ENCODE results near the gene LAS1L.
"Not testable (repeated sequence)": the region's sequence is repeated elsewhere in the genome, so short reads cannot be mapped to it uniquely, and the experiment has no call there.

LAS1L gene

DNA sequence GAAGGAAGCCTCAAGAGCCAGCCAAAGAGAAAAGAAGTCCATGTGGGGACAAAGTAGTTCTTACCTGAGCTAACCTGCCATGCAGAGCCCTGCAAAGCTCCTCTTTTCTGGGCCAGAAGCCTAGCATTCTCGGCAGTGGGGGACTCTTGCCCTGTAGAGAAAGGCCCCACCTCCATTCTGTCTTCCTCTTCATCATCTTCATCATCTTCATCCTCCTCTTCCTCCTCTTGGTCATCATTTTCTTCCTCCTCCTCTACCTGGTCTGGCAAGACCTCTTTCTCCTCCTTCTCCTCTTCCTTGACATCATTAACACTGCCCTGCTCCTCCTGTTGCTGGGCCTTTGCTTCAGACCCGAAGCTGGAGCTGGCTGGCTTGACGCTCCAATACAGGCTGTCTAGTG lies 16.7 kb downstream of the LAS1L start:
- no peak for DNase-seq (ENCODE audit: low spot score)

DNA sequence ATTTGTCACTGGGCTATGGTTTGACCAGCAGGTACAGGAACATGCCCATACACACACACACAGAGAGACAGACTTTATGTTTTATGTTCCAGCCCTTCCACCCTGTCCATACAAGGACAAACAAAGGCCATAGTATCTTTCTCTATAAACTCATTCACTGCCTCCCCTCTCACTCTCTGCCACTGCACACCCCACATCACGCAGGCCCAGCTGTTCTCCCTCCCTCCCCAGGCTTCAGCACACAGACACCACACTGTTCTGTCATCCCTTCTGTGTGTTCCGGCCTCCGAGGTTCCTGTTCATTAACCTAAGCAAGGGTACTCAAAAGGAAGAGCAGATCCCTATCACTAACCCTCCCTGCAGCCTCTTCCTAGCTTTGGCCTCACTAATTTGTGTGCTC lies 17.8 kb downstream of the LAS1L start:
- no peak for DNase-seq (ENCODE audit: low spot score)

DNA sequence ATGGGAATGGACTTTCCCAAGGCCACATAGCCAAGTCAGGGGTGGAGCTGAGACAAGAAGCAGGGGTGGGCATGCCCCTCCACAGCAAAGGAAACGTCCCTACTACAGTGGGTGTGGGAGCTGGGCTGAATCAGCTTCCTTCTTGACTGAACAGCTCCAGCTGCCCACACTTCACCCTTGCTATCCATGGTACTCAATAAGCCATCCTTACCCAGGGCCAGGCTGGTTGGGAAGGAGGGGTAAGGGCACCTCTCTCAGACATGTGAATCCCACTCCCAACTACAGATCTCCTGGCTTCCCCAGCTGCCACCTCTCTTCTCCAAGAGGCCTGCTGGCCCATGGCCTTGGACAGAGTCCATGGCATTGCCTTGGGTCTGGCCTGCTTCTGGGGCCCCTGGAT lies 21.0 kb downstream of the LAS1L start:
- DNase-seq (ENCODE audit: low spot score), result no peak

DNA sequence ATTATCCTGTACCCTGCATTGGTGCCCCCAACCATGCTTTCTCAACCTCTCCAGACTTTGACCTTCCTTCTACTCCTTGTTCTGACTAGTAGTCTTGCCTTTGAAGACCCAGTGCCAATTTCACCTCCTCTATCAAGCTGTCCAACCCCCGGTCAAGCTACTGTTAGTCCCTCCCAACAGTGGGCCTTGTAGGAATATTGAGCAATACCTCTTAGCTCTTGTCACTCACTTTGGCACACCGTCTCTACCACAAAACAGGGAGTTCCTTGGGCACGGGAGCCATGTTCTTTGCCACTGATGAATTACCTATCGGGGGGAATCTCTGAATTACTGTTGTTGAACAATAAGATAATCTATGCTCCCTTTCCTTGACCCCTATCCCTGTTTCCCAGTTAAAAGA lies 25.2 kb downstream of the LAS1L start:
- DNase-seq (ENCODE audit: low spot score), result no peak

DNA sequence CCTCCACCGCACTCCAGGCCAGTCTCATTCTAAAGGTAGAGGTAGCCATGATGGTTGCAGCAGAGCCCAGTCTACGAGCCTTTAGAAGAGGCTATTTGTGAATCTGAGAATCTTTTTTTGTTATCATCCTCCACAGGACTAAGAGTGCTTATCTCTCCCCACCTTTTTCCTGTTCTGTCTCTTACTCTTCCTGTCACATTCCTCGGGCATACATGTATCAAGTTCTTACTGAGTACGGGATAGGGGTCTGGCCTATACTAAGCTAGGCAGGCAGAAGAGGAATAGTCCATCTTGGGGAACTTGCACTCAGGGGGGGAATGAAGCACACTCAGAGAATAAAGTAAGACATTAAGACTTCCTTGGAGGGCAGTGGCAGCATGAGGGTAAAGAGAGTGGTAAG lies 25.7 kb downstream of the LAS1L start:
- DNase-seq (ENCODE audit: low spot score), result no peak

DNA sequence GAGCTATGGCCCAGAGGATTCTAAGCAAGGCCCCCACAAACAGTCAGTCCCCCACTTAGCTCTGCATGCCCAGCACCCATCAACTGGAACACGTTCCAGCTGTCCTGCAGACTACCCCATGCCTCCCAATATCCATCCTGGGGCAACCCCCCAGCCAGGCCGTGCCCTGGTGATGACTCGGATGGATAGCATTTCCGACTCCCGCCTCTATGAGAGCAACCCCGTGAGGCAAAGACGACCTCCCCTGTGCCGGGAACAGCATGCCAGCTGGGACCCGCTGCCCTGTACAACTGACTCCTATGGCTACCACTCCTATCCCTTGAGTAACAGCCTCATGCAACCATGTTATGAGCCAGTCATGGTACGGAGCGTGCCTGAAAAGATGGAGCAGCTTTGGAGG lies 32.0 kb downstream of the LAS1L start:
- DNase-seq (ENCODE audit: low spot score), result no peak

DNA sequence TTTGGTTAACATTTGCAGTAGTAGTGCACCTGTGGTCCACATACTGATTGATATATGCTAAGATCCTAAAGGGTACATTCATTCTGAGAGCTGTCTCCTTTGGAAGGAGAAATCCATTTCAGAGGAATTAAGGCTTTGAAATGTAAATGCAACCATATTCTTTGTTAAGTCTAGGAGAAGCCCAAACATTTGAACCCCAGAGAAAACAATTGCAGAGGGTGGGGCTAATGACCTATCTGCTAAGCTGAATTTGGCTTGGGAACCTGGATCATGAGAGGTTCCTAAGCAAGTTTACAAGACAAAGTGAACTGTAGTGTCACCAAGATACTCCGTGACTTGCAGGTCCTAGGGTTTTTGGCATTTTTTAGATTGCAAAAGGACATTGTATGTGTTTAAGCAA lies 41.2 kb downstream of the LAS1L start:
- DNase-seq (ENCODE audit: low spot score), result no peak

DNA sequence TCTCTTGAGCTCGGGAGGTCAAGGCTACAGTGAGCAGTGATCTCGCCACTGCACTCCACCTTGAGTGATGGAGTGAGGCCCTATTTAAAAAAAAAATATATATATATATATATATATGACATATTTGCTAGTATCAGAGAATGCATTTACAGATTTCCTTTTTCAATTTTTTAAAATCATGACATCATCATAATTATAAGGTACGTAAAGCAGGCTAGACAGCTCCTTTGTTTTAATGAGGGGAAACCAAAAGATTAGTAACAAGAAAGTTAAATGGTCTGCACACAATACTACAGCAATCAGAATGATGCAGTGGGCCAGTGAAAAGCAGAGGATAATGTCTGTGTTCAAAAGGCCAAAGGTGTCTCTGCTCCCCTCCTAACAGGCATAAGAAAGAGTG lies 43.0 kb downstream of the LAS1L start:
- DNase-seq (ENCODE audit: low spot score), result no peak

DNA sequence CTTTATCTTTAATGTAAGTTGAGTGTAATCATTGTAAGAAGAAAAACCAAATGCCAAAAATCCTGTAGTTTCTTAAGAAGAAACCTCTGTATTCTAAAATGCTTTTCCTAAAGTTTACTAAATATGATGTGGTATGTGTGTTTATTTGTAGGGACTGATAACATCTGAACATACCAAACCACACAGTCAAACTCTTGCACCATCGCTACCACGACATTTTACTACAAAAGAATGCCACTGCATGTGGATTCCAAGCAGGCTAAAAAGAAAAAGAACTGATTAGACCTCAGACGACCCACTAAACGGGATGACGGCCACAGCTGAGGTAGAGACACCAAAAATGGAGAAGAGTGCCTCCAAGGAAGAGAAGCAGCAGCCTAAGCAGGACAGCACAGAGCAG lies 46.1 kb downstream of the LAS1L start:
- no peak for DNase-seq (ENCODE audit: low spot score)

DNA sequence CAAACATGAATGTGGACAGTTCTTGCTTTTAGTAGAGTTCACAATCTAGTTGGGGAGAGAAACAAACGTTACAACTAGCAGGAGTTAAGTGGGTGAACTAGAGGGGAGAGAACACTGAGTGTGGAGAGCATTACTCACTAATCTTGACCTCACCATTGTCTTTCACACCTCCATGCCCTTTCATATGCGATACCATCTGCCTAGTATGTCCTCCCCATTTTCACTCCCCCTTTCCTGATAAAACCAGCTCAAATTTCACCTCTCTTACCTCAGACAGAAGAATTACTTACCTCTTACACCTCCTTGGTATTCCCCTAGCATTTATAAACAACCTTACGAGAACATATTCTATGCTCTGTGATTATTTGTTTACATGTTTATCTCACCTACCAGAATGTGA lies 53.6 kb downstream of the LAS1L start:
- DNase-seq (ENCODE audit: low spot score), result no peak

DNA sequence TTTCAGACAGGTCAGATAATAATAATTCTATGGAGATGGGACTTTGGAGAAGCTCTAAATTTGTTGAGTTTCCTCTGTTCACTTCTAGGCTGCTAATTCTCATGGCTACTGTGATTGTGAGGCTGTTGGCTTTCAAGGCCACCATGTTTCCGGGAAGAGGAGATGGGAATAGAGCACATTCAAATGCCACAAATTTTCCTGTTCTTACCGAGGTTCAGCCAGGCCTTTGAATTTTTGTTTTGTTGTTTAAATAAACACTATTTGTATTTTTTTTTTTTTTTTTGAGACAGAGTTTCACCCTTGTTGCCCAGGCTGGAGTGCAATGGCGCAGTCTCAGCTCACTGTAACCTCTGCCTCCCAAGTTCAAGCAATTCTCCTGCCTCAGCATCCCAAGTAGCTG lies 55.5 kb downstream of the LAS1L start:
- not testable (repeated sequence) for DNase-seq (ENCODE audit: low spot score)

DNA sequence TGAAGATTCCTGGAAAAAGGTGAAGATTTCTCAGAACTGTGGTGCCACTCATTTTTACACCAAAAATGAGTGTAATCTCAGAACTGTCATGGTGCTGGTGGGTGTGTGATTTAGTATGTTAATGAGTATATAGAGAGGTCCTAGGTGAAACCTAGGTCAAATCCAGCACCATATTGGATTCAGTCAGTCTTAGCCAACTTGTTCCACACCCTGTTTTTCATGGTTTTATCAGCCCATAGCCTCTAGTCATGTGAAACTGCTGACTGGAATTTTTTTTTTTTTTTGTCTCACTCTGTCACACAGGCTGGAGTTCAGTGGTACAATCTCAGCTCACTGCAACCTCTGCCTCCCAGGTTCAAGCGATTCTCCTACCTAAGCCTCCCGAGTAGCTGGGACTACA lies 58.0 kb downstream of the LAS1L start:
- DNase-seq (ENCODE audit: low spot score), result no peak

DNA sequence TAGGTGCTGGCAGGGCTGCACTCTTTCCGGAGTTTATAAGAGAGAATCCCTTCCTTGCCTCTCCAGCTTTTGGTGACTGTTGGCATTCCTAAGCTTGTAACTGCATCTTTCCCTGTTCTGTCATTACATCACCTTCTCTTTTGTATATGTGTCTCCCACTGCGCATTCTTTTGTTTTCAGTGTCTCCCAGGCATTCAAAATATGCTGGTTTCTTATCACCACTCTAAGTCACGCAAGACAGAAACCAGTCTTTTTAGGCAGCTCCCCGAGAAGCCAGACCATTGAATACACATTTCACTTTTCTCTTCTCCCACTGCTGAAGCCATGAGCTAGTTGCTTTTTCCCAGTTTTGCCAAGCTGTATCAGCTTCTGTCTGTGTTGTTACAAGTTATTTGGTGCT lies 71.0 kb downstream of the LAS1L start:
- DNase-seq (ENCODE audit: low spot score), result no peak

Measured in HuH-7.5 (cell line).